Epithelial cell of esophagus (primary cell): ENCODE results near the gene CCRL2.
"Not testable (repeated sequence)": the region's sequence is repeated elsewhere in the genome, so short reads cannot be mapped to it uniquely, and the experiment has no call there.

Source experiments
- DNase-seq: peaks from one replicate; pipeline ENCODE4 v3.0.0; 2010; ENCODE audit warnings: low read depth
- H3K4me3 ChIP-seq: 2 replicates; pipeline ENCODE4 v1.5.1; 2011; ENCODE audit warnings: mild to moderate bottlenecking, low read length, control low read depth
- TF ChIP-seq, protein P1 (sequence below): IDR thresholded peaks from 2 replicates; pipeline ENCODE4 v1.5.1; 2011; ENCODE audit warnings: low read depth, mild to moderate bottlenecking, low read length, control low read depth, inconsistent platforms; ENCODE audit not compliant: insufficient read depth; ENCODE audit errors: missing control alignments

The CCRL2 gene

GRCh38 chr3:46399098-46399497 is 8.0 kb upstream of the CCRL2 start:
- DNase-seq = no peak
- TF ChIP-seq, protein P1, sequence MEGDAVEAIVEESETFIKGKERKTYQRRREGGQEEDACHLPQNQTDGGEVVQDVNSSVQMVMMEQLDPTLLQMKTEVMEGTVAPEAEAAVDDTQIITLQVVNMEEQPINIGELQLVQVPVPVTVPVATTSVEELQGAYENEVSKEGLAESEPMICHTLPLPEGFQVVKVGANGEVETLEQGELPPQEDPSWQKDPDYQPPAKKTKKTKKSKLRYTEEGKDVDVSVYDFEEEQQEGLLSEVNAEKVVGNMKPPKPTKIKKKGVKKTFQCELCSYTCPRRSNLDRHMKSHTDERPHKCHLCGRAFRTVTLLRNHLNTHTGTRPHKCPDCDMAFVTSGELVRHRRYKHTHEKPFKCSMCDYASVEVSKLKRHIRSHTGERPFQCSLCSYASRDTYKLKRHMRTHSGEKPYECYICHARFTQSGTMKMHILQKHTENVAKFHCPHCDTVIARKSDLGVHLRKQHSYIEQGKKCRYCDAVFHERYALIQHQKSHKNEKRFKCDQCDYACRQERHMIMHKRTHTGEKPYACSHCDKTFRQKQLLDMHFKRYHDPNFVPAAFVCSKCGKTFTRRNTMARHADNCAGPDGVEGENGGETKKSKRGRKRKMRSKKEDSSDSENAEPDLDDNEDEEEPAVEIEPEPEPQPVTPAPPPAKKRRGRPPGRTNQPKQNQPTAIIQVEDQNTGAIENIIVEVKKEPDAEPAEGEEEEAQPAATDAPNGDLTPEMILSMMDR = no peak
- no peak overlapping the region for H3K4me3 ChIP-seq

- DNase-seq = peak; percentile 16
- TF ChIP-seq, protein P1 = no peak
- no peak overlapping the region for H3K4me3 ChIP-seq
Observed at GRCh38 chr3:46399557-46399956, 7.5 kb upstream of the CCRL2 start.

GRCh38 chr3:46400000-46400734 is 6.9 kb upstream of the CCRL2 start:
- peak; percentile 39 for DNase-seq
- TF ChIP-seq, protein P1 = no peak
- H3K4me3 ChIP-seq = no peak overlapping the region

- TF ChIP-seq, protein P1 = no peak
- no peak for DNase-seq
- H3K4me3 ChIP-seq = no peak overlapping the region
Observed at GRCh38 chr3:46400846-46401245, 6.2 kb upstream of the CCRL2 start.

DNA sequence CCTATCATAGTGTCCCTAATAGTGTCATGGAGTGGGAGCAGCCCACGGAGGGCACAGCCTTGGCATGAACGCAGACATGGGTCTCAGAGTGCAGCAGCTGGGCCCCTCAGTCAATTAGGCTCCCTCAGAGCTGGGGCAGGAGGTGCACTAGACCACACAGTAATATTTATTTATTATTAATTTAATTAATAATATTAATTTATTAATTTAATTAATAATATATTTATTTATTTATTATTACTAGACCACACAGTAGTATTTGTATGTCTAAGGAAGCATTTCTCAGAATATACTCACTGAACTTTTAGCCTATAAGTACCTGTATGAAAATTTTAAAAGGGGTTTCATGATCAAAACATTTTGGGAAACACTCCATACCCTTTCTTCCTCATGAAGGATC is 5.5 kb upstream of the CCRL2 start:
- TF ChIP-seq, protein P1 = no peak

DNA sequence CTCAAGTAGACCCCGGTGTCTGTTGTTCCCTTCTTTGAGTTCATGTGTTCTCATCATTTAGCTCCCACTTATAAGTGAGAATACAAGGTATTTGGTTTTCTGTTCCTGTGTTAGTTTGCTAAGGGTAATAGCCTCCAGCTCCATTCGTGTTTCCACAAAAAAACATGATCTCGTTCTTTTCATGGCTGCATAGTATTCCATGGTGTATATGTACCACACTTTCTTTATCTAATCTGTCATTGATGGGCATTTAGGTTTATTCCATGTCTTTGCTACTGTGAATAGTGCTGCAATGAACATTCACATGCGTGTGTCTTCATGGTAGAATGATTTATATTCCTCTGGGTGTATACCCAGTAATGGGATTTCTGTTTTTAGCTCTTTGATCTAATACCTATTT is 4.2 kb upstream of the CCRL2 start:
- not testable (repeated sequence) for H3K4me3 ChIP-seq, DNase-seq

More for the DNA sequence above, 5.5 kb upstream of the CCRL2 start:
- no peak overlapping the region for H3K4me3 ChIP-seq
- no peak for DNase-seq

GRCh38 chr3:46405301-46406019 is 1.6 kb upstream of the CCRL2 start:
- H3K4me3 ChIP-seq = no peak overlapping the region
- TF ChIP-seq, protein P1 = no peak
- peak; percentile 18 for DNase-seq
